ENCODE data around the gene KCNQ5.
"Not testable (repeated sequence)": the region's sequence is repeated elsewhere in the genome, so short reads cannot be mapped to it uniquely, and the experiment has no call there.

Gene KCNQ5

GRCh38 chr6:72984189-72984831 lies 362.4 kb downstream of the KCNQ5 start:
- H3K9me3 Mint-ChIP-seq, result peaks cover 14% of the 10 kb centered on the region
- ATAC-seq, H3K27me3 Mint-ChIP-seq, H3K27ac Mint-ChIP-seq, H3K4me3 Mint-ChIP-seq: not testable (repeated sequence)
- H3K4me1 Mint-ChIP-seq, result peaks cover 13% of the 10 kb centered on the region
- peaks cover 32% of the 10 kb centered on the region for H3K36me3 Mint-ChIP-seq

- H3K27me3 Mint-ChIP-seq, result no peaks in the 10 kb centered on the region
These were observed 363.3 kb downstream of the KCNQ5 start for GRCh38 chr6:72984981-72985665.

GRCh38 chr6:72987301-72987700 lies 365.4 kb downstream of the KCNQ5 start:
- no peak overlapping the region for H3K4me3 Mint-ChIP-seq
- no peak overlapping the region for H3K27ac Mint-ChIP-seq
- H3K4me1 Mint-ChIP-seq, result peaks cover 7% of the 10 kb centered on the region
- H3K36me3 Mint-ChIP-seq, result peaks cover 22% of the 10 kb centered on the region
- peaks cover 8% of the 10 kb centered on the region for H3K9me3 Mint-ChIP-seq
- no peaks in the 10 kb centered on the region for H3K27me3 Mint-ChIP-seq
- ATAC-seq, result no peak

More at GRCh38 chr6:72984981-72985665, 363.3 kb downstream of the KCNQ5 start:
- no peak overlapping the region for H3K27ac Mint-ChIP-seq
- H3K4me3 Mint-ChIP-seq, result no peak overlapping the region
- H3K36me3 Mint-ChIP-seq, result peaks cover 30% of the 10 kb centered on the region
- peaks cover 13% of the 10 kb centered on the region for H3K4me1 Mint-ChIP-seq
- no peak for ATAC-seq
- peaks cover 14% of the 10 kb centered on the region for H3K9me3 Mint-ChIP-seq

- H3K4me3 Mint-ChIP-seq, result no peak overlapping the region
- no peaks in the 10 kb centered on the region for H3K27me3 Mint-ChIP-seq
- H3K9me3 Mint-ChIP-seq, result no peaks in the 10 kb centered on the region
- H3K27ac Mint-ChIP-seq, result no peak overlapping the region
- no peaks in the 10 kb centered on the region for H3K4me1 Mint-ChIP-seq
- no peak for ATAC-seq
- peaks cover 10% of the 10 kb centered on the region for H3K36me3 Mint-ChIP-seq
These were observed 378.1 kb downstream of the KCNQ5 start for GRCh38 chr6:72999995-73000394.

GRCh38 chr6:73000460-73000859 lies 378.6 kb downstream of the KCNQ5 start:
- Mint-ChIP-seq H3K4me1 (no peaks in the 10 kb centered on the region), H3K27ac (no peak overlapping the region), H3K4me3 (no peak overlapping the region), H3K27me3 (no peaks in the 10 kb centered on the region), H3K36me3 (peaks cover 10% of the 10 kb centered on the region), H3K9me3 (no peaks in the 10 kb centered on the region)
- ATAC-seq, result no peak

GRCh38 chr6:73002588-73002987 lies 380.7 kb downstream of the KCNQ5 start:
- Mint-ChIP-seq H3K4me3 (no peak overlapping the region), H3K9me3 (no peaks in the 10 kb centered on the region), H3K27me3 (no peaks in the 10 kb centered on the region), H3K27ac (no peak overlapping the region), H3K36me3 (peaks cover 19% of the 10 kb centered on the region), H3K4me1 (no peaks in the 10 kb centered on the region)
- no peak for ATAC-seq

- Mint-ChIP-seq H3K4me3 (no peak overlapping the region), H3K36me3 (peaks cover 27% of the 10 kb centered on the region), H3K27me3 (no peaks in the 10 kb centered on the region), H3K27ac (no peak overlapping the region), H3K9me3 (peaks cover 5% of the 10 kb centered on the region), H3K4me1 (no peaks in the 10 kb centered on the region)
- no peak for ATAC-seq
These were observed 381.4 kb downstream of the KCNQ5 start for GRCh38 chr6:73003302-73003701.

GRCh38 chr6:73004231-73004630 lies 382.4 kb downstream of the KCNQ5 start:
- H3K27me3 Mint-ChIP-seq, result no peaks in the 10 kb centered on the region
- no peak overlapping the region for H3K27ac Mint-ChIP-seq
- no peak for ATAC-seq
- peaks cover 32% of the 10 kb centered on the region for H3K36me3 Mint-ChIP-seq
- H3K9me3 Mint-ChIP-seq, result peaks cover 5% of the 10 kb centered on the region
- no peaks in the 10 kb centered on the region for H3K4me1 Mint-ChIP-seq
- no peak overlapping the region for H3K4me3 Mint-ChIP-seq

GRCh38 chr6:73004861-73005260 lies 383.0 kb downstream of the KCNQ5 start:
- H3K27ac Mint-ChIP-seq, result no peak overlapping the region
- no peaks in the 10 kb centered on the region for H3K27me3 Mint-ChIP-seq
- no peaks in the 10 kb centered on the region for H3K4me1 Mint-ChIP-seq
- H3K4me3 Mint-ChIP-seq, result no peak overlapping the region
- peaks cover 38% of the 10 kb centered on the region for H3K36me3 Mint-ChIP-seq
- H3K9me3 Mint-ChIP-seq, result peaks cover 5% of the 10 kb centered on the region
- no peak for ATAC-seq

- no peak for ATAC-seq
- H3K27me3 Mint-ChIP-seq, result no peaks in the 10 kb centered on the region
- no peak overlapping the region for H3K4me3 Mint-ChIP-seq
- no peaks in the 10 kb centered on the region for H3K4me1 Mint-ChIP-seq
- peaks cover 5% of the 10 kb centered on the region for H3K9me3 Mint-ChIP-seq
- H3K36me3 Mint-ChIP-seq, result peaks cover 29% of the 10 kb centered on the region
- H3K27ac Mint-ChIP-seq, result no peak overlapping the region
These were observed 384.3 kb downstream of the KCNQ5 start for GRCh38 chr6:73006146-73006545.

- peaks cover 5% of the 10 kb centered on the region for H3K9me3 Mint-ChIP-seq
- no peaks in the 10 kb centered on the region for H3K4me1 Mint-ChIP-seq
- peaks cover 30% of the 10 kb centered on the region for H3K36me3 Mint-ChIP-seq
- no peak overlapping the region for H3K4me3 Mint-ChIP-seq
- no peak for ATAC-seq
- no peak overlapping the region for H3K27ac Mint-ChIP-seq
- no peaks in the 10 kb centered on the region for H3K27me3 Mint-ChIP-seq
These were observed 390.1 kb downstream of the KCNQ5 start for GRCh38 chr6:73011945-73012344.

GRCh38 chr6:73017476-73017875 lies 395.6 kb downstream of the KCNQ5 start:
- Mint-ChIP-seq H3K4me1 (no peaks in the 10 kb centered on the region), H3K27ac (no peak overlapping the region), H3K4me3 (no peak overlapping the region), H3K36me3 (no peaks in the 10 kb centered on the region), H3K9me3 (no peaks in the 10 kb centered on the region), H3K27me3 (no peaks in the 10 kb centered on the region)
- no peak for ATAC-seq

- Mint-ChIP-seq H3K4me1 (no peaks in the 10 kb centered on the region), H3K4me3 (no peak overlapping the region), H3K9me3 (no peaks in the 10 kb centered on the region), H3K36me3 (peaks cover 4% of the 10 kb centered on the region), H3K27me3 (no peaks in the 10 kb centered on the region), H3K27ac (no peak overlapping the region)
- ATAC-seq, result no peak
These were observed 402.7 kb downstream of the KCNQ5 start for GRCh38 chr6:73024598-73024997.

GRCh38 chr6:73027691-73028090 lies 405.8 kb downstream of the KCNQ5 start:
- no peaks in the 10 kb centered on the region for H3K9me3 Mint-ChIP-seq
- no peak for ATAC-seq
- no peak overlapping the region for H3K27ac Mint-ChIP-seq
- H3K36me3 Mint-ChIP-seq, result peaks cover 3% of the 10 kb centered on the region
- no peaks in the 10 kb centered on the region for H3K4me1 Mint-ChIP-seq
- no peak overlapping the region for H3K4me3 Mint-ChIP-seq
- H3K27me3 Mint-ChIP-seq, result no peaks in the 10 kb centered on the region

- Mint-ChIP-seq H3K36me3 (no peaks in the 10 kb centered on the region), H3K4me1 (no peaks in the 10 kb centered on the region), H3K27ac (no peak overlapping the region), H3K4me3 (no peak overlapping the region), H3K27me3 (no peaks in the 10 kb centered on the region), H3K9me3 (no peaks in the 10 kb centered on the region)
- no peak for ATAC-seq
These were observed 406.4 kb downstream of the KCNQ5 start for GRCh38 chr6:73028124-73028766.

Measured in stimulated activated memory B cell treated with anti-CD40 and anti-IgM and Interleukin-4, amounts not matched to agents 10 μg/mL and 1 μg/mL and 100 μg/mL, for 72 hours (primary cell).